Ishikawa (cell line): ENCODE results near the gene TUSC7.

Experiments
- CEBPB ChIP-seq: IDR thresholded peaks from 2 replicates; pipeline ENCODE4 v1.6.1; 2012
- CREB1 ChIP-seq: IDR thresholded peaks from 2 replicates; pipeline ENCODE4 v1.6.1; 2012; ENCODE audit warnings: low read depth
- FOXM1 ChIP-seq: IDR thresholded peaks from 2 replicates; pipeline ENCODE4 v1.6.1; 2012; ENCODE audit warnings: low read depth, borderline replicate concordance
- MAX ChIP-seq: IDR thresholded peaks from 2 replicates; pipeline ENCODE4 v1.6.1; 2012
- NFIC ChIP-seq: IDR thresholded peaks from 2 replicates; pipeline ENCODE4 v1.6.1; 2012
- RAD21 ChIP-seq: IDR thresholded peaks from 2 replicates; pipeline ENCODE4 v1.6.1; 2012; ENCODE audit warnings: low read depth
- REST ChIP-seq: IDR thresholded peaks from 2 replicates; pipeline ENCODE4 v1.6.1; 2012; ENCODE audit warnings: low read depth, mild to moderate bottlenecking
- TAF1 ChIP-seq: IDR thresholded peaks from 2 replicates; pipeline ENCODE4 v1.6.1; 2012; ENCODE audit warnings: low read depth, mild to moderate bottlenecking
- TEAD4 ChIP-seq: IDR thresholded peaks from 2 replicates; pipeline ENCODE4 v1.6.1; 2012
- YY1 ChIP-seq: IDR thresholded peaks from 2 replicates; pipeline ENCODE4 v1.6.1; 2012; ENCODE audit warnings: low read depth

- no peak for TF ChIP-seq REST
- TF ChIP-seq FOXM1, result no peak
- TF ChIP-seq TEAD4, result no peak
- TF ChIP-seq CEBPB, result no peak
- TF ChIP-seq RAD21, result no peak
- no peak for TF ChIP-seq NFIC
- TF ChIP-seq TAF1, result no peak
- TF ChIP-seq YY1, result no peak
- no peak for TF ChIP-seq CREB1
- TF ChIP-seq MAX, result no peak
These were observed 30.7 kb upstream of the TUSC7 start for GRCh38 chr3:116678853-116679252.
